ENCODE results near the gene ZNF488.
"Not testable (repeated sequence)": the region's sequence is repeated elsewhere in the genome, so short reads cannot be mapped to it uniquely, and the experiment has no call there.

The ZNF488 gene

GRCh38 chr10:47384148-47384921 is at the start of gene ZNF488:
TSS of gene ZNF488 (minus strand) at chr10:47384293. CDS start at chr10:47368829, 15,464 bp downstream.
- no peak for DNase-seq (ENCODE audit: low read depth)
- peak within 1 kb of the TSS; percentile 84 for H3K4me3 ChIP-seq (ENCODE audit: low read depth, low read length)

- no peak overlapping the region for H3K4me3 ChIP-seq (ENCODE audit: low read depth, low read length)
- no peak for DNase-seq (ENCODE audit: low read depth)
Observed at GRCh38 chr10:47425813-47426419, 41.8 kb upstream of the ZNF488 start.

GRCh38 chr10:47424231-47424630 is 40.1 kb upstream of the ZNF488 start:
- DNase-seq (ENCODE audit: low read depth): no peak
- H3K4me3 ChIP-seq (ENCODE audit: low read depth, low read length): no peak overlapping the region

- no peak overlapping the region for H3K4me3 ChIP-seq (ENCODE audit: low read depth, low read length)
- no peak for DNase-seq (ENCODE audit: low read depth)
Observed at GRCh38 chr10:47423476-47423875, 39.4 kb upstream of the ZNF488 start.

GRCh38 chr10:47421057-47421952 is 37.2 kb upstream of the ZNF488 start:
- H3K4me3 ChIP-seq (ENCODE audit: low read depth, low read length): no peak overlapping the region
- DNase-seq (ENCODE audit: low read depth): no peak

GRCh38 chr10:47420305-47421056 is 36.4 kb upstream of the ZNF488 start:
- no peak for DNase-seq (ENCODE audit: low read depth)

GRCh38 chr10:47419421-47419820 is 35.3 kb upstream of the ZNF488 start:
- no peak overlapping the region for H3K4me3 ChIP-seq (ENCODE audit: low read depth, low read length)
- no peak for DNase-seq (ENCODE audit: low read depth)

More at GRCh38 chr10:47420305-47421056, 36.4 kb upstream of the ZNF488 start:
- no peak overlapping the region for H3K4me3 ChIP-seq (ENCODE audit: low read depth, low read length)

GRCh38 chr10:47418966-47419365 is 34.9 kb upstream of the ZNF488 start:
- no peak for DNase-seq (ENCODE audit: low read depth)
- no peak overlapping the region for H3K4me3 ChIP-seq (ENCODE audit: low read depth, low read length)

GRCh38 chr10:47418321-47418720 is 34.2 kb upstream of the ZNF488 start:
- no peak overlapping the region for H3K4me3 ChIP-seq (ENCODE audit: low read depth, low read length)
- DNase-seq (ENCODE audit: low read depth): no peak

- H3K4me3 ChIP-seq (ENCODE audit: low read depth, low read length); DNase-seq (ENCODE audit: low read depth): not testable (repeated sequence)
Observed at GRCh38 chr10:47416305-47417218, 32.5 kb upstream of the ZNF488 start.

- DNase-seq (ENCODE audit: low read depth): no peak
Observed at GRCh38 chr10:47415520-47416304, 31.6 kb upstream of the ZNF488 start.

GRCh38 chr10:47414752-47415519 is 30.8 kb upstream of the ZNF488 start:
- no peak for DNase-seq (ENCODE audit: low read depth)

More at GRCh38 chr10:47415520-47416304, 31.6 kb upstream of the ZNF488 start:
- H3K4me3 ChIP-seq (ENCODE audit: low read depth, low read length): no peak overlapping the region

GRCh38 chr10:47414227-47414592 is 30.1 kb upstream of the ZNF488 start:
- no peak overlapping the region for H3K4me3 ChIP-seq (ENCODE audit: low read depth, low read length)

More at GRCh38 chr10:47414752-47415519, 30.8 kb upstream of the ZNF488 start:
- H3K4me3 ChIP-seq (ENCODE audit: low read depth, low read length): no peak overlapping the region

GRCh38 chr10:47413531-47414226 is 29.6 kb upstream of the ZNF488 start:
- DNase-seq (ENCODE audit: low read depth): no peak
- no peak overlapping the region for H3K4me3 ChIP-seq (ENCODE audit: low read depth, low read length)

More at GRCh38 chr10:47414227-47414592, 30.1 kb upstream of the ZNF488 start:
- no peak for DNase-seq (ENCODE audit: low read depth)

GRCh38 chr10:47412869-47413268 is 28.8 kb upstream of the ZNF488 start:
- H3K4me3 ChIP-seq (ENCODE audit: low read depth, low read length): no peak overlapping the region
- DNase-seq (ENCODE audit: low read depth): no peak

- no peak for DNase-seq (ENCODE audit: low read depth)
- H3K4me3 ChIP-seq (ENCODE audit: low read depth, low read length): no peak overlapping the region
Observed at GRCh38 chr10:47412177-47412730, 28.2 kb upstream of the ZNF488 start.

All from skeletal muscle cell (primary cell).